Loucy (cell line): Measurements from ENCODE around the gene MRPL28.

Source experiments
- CTCF ChIP-seq: fragments of 200-600 bp; sonication (generic); conservative IDR thresholded peaks from 2 replicates; pipeline ENCODE4 v1.5.1; 2014; ENCODE audit warnings: mild to moderate bottlenecking, antibody characterized with exemption, low read length
- EZH2phosphoT487 ChIP-seq: fragments of 200-600 bp; IDR thresholded peaks from 2 replicates; pipeline ENCODE4 v1.6.1; 2018; ENCODE audit warnings: antibody characterized with exemption, mild to moderate bottlenecking, moderate library complexity, borderline replicate concordance

DNA sequence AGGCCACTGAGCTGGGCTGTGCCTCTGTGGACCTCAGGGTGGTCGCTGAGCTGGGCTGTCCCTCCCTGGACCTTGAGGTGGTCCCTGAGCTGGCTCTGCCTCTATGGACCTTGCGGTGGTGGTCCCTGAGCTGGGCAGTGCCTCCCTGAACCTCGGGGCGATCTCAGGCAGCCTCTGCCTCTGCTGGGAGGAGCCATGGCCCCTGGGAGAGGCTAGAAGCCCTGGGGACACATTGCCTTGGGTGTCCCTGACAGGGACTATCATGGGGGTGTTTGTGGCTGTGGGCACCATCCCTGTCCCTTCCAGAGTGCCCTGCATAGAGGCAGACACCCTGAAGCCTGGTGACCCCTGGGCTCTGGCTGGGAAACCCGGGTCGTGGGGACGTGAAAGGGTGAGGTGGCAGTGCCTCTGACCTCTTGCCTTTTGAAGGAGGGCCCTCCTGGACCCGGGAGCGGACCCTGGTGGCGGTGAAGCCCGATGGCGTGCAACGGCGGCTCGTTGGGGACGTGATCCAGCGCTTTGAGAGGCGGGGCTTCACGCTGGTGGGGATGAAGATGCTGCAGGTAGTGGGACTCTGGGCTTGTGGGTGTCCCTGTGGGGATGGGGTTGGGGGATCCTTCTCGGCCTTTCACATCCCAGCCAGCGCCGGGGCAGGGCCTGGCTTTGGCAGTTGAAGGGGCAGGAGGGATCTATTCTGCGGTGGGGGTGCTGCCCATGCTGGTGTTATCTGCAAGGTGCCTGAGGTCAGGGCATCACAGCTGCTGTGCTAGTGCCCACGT, 28.4 kb upstream of the MRPL28 start:
- TF ChIP-seq CTCF (no peak), EZH2phosphoT487 (no peak)
